ENCODE results near the gene ARIH2. TPM values are rescaled to one million over a fixed set of nuclear protein-coding genes. Genes with fewer than 3 reads are reported as not detected.

The ARIH2 gene
- 10 to 100 TPM; 91.0 to 95.0 TPM for total RNA-seq

DNA sequence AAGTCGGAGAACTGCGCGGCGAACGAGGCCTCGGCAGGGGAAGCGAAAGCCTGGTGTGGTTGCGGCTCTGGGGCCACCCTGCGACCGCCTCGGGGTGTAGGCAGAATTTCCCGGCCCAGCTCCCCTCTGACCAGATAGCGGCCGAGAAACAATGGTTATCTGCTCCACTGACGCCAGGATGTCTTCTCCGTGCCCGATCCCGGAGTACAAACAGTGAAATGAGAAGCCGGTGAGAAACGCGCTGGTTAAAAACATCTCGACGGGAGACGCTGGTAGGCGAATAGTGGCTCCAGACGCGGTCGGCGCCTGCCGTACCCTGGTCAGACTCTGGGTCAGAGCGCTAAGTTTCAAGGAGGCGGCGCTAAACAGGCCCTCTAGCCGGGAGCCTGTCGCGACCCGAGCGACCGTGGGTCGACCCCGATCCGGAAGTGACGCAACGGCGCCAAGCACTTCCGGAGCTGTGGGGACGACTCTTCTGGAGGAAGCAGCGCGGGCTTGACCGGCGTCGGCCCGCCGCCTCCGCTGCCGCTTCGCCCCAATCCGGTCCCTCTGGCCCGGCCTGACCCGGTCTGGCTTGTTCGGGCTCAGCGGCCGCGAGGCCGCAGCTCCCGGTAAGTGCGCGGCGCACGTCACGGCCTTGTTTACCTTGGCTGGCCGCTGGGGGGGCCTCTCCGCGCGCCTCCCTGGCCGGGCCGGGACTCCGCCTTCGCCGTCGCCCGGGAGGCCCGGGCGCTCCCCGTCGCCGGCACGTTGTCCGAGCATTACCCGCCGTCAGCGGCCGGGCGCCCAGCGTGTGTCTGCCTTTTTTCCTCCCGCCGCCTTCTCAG, at the start of gene ARIH2:
TSS of gene ARIH2 (plus strand) at position 455 of the 827 bp plus-strand sequence. CDS start 8,717 bp downstream, outside the sequence.
- Mint-ChIP-seq H3K27ac (peak within 1 kb of the TSS; percentile 100), H3K27me3 (no peaks in the 10 kb centered on the region), H3K4me1 (peaks cover 27% of the 10 kb centered on the region), H3K4me3 (peak within 1 kb of the TSS; percentile 90), H3K36me3 (ENCODE audit: low read depth) (peaks cover 14% of the 10 kb centered on the region), H3K9me3 (no peaks in the 10 kb centered on the region)
- DNase-seq, result peak; percentile 89
- ChIA-PET CTCF (interaction anchor here (0.5 to 2.9 kb wide), 17 partner anchors 9 to 675 kb away, joined by 3 to 14 read pairs (median 5); partner anchors contain the start of genes NDUFAF3, QRICH1 and SLC25A20), POLR2A (interaction anchor here (0.6 to 1.0 kb wide), 4 partner anchors 12 to 124 kb away, joined by 3 to 4 read pairs (median 3); no protein-coding TSS in a partner anchor)

DNA sequence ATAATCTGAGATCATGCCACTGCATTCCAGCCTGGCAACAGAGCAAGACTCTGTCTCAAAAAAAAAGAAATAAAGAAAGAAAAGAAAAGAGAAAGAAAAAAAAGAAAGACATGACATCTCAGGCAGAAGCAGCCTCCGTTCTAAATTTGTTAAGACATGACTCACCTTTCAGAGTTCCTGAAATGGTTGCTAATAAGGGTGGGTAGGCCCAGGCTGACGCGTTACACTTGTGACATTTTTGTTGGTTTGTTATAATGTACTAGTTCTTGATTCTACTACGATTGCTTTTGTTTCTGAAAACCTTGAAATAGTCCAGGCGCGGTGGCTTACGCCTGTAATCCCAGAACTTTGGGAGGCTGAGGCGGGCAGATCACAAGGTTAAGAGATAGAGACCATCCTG, 41.0 kb upstream of the ARIH2 start:
- no peak overlapping the region for H3K27ac Mint-ChIP-seq
- H3K36me3 Mint-ChIP-seq (ENCODE audit: low read depth), result peaks cover 23% of the 10 kb centered on the region
- H3K4me1 Mint-ChIP-seq, result no peaks in the 10 kb centered on the region
- no peak for DNase-seq
- H3K4me3 Mint-ChIP-seq, result no peak overlapping the region
- no peaks in the 10 kb centered on the region for H3K27me3 Mint-ChIP-seq
- POLR2A ChIA-PET, result no interaction called here
- H3K9me3 Mint-ChIP-seq, result no peaks in the 10 kb centered on the region
- CTCF ChIA-PET, result no interaction called here

DNA sequence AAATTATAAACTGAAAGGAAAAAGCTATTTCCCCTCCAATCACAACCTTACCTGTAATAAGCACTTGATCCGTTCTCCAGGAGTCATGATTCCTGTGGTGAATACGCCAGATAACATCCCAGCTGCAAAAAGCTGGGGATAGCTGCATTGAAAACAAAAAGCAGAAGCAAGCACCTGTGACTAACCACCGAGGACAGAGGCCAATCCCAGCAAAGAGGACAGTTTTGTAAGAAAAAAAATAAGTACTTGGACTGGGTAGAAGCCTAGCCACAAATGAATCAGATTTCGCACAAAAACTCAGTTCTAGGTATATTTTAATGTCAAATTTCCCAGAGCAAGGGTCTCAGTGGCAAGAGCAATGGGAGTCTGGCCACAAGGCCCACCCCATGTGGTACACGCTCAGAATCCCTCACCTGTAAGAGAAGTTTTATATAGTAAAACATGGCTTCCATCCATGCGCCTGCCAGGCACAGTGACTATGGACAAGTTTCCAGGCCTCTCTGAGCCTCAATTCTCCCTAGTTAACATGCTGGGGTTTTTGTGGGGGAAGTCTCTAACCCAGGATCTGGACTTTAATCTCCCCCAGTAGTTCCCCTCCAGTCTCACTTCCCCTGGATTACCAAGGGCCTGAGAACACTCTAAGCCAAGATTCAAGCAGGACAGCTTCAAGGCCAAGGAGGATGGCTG, 39.2 kb upstream of the ARIH2 start:
- ChIA-PET CTCF (no interaction called here), POLR2A (no interaction called here)
- Mint-ChIP-seq H3K4me1 (no peaks in the 10 kb centered on the region), H3K27me3 (no peaks in the 10 kb centered on the region), H3K27ac (no peak overlapping the region), H3K4me3 (no peak overlapping the region), H3K9me3 (no peaks in the 10 kb centered on the region), H3K36me3 (ENCODE audit: low read depth) (peaks cover 20% of the 10 kb centered on the region)
- DNase-seq, result no peak

DNA sequence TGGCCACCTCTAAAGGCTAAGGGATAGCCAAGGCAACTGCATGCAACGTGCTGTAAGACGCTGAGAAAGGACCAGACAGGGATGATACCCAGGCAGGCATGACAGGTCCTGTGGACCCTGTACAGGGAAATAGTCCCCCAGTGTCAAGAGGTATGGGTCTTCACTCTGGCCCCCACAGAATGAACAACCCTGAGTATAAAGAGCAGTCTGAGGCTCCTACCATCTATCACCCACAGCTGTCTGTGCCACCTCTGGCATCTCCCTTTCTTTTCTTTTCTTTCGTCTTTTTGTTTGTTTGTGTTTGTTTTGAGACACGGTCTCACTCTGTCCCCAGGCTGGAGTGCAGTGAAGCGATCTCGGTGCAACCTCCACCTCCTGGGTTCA, 38.7 kb upstream of the ARIH2 start:
- H3K27me3 Mint-ChIP-seq, result no peaks in the 10 kb centered on the region
- CTCF ChIA-PET, result no interaction called here
- H3K9me3 Mint-ChIP-seq, result no peaks in the 10 kb centered on the region
- H3K27ac Mint-ChIP-seq, result no peak overlapping the region
- POLR2A ChIA-PET, result no interaction called here
- no peak for DNase-seq
- peaks cover 25% of the 10 kb centered on the region for H3K36me3 Mint-ChIP-seq (ENCODE audit: low read depth)
- no peak overlapping the region for H3K4me3 Mint-ChIP-seq
- no peaks in the 10 kb centered on the region for H3K4me1 Mint-ChIP-seq

DNA sequence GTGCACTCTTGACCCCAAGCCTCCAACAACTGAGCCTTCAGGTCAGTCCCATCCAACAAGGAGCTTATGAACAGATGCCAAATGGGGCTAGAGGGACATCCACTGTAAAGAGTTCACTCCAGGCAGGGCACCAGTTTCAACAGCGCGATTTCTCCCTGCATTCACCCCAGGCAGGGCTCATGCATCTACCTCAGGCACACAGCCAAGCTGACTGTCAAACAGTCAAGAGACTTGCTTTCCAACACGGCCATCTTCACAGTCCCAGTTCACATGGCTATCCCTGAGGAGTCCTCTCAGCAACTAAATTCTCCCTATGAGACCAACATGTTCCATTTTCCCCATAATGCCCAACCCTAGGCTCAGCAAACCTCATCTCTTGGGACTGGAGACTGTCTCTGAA, 37.6 kb upstream of the ARIH2 start:
- DNase-seq, result no peak
- Mint-ChIP-seq H3K36me3 (ENCODE audit: low read depth) (peaks cover 29% of the 10 kb centered on the region), H3K27ac (no peak overlapping the region), H3K4me3 (no peak overlapping the region), H3K27me3 (no peaks in the 10 kb centered on the region), H3K4me1 (no peaks in the 10 kb centered on the region), H3K9me3 (no peaks in the 10 kb centered on the region)
- POLR2A ChIA-PET, result no interaction called here
- CTCF ChIA-PET, result no interaction called here

DNA sequence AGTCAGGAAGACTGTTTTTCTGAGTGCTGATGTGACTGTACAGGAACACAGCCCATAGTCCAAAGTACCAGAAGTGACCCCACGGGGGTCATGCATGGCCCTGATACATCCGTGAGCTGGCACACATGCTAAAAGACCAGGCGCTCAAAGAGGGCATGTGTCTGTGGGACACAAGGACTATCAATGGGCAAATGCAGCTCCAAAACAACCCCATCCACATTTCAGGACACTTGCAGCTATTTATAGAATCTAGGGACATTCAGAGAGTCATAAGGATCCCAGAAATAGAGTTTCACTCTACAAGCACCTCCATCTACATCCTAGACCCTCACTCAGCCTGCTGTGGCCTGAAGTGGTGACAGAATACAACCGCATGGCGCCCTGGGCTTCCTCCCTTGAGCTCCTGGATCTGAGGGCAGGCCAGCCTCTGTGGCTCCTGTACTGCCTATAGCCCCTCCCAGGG, 37.0 kb upstream of the ARIH2 start:
- ChIA-PET POLR2A (no interaction called here), CTCF (no interaction called here)
- peaks cover 29% of the 10 kb centered on the region for H3K36me3 Mint-ChIP-seq (ENCODE audit: low read depth)
- no peak for DNase-seq
- no peaks in the 10 kb centered on the region for H3K27me3 Mint-ChIP-seq
- H3K4me3 Mint-ChIP-seq, result no peak overlapping the region
- H3K9me3 Mint-ChIP-seq, result no peaks in the 10 kb centered on the region
- H3K4me1 Mint-ChIP-seq, result no peaks in the 10 kb centered on the region
- H3K27ac Mint-ChIP-seq, result no peak overlapping the region

DNA sequence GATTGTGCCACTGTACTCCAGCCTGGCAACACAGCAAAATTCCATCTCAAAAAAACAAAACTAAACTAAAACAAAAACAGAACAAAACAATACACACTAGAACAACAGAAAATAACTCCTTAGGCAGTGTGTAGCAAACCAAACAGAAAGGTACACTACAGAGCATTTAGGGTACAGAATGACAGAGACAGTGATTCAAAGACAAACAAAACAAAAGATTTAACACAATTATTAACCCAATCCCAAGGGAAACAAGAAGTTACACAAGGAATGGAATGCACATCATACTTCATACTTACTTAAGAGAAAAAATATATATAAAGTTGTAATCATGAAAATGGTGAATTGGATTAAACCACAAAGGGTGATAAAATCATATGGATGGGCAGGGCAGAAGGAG, 32.9 kb upstream of the ARIH2 start:
- Mint-ChIP-seq H3K4me3 (no peak overlapping the region), H3K9me3 (no peaks in the 10 kb centered on the region)
- POLR2A ChIA-PET, result no interaction called here

DNA sequence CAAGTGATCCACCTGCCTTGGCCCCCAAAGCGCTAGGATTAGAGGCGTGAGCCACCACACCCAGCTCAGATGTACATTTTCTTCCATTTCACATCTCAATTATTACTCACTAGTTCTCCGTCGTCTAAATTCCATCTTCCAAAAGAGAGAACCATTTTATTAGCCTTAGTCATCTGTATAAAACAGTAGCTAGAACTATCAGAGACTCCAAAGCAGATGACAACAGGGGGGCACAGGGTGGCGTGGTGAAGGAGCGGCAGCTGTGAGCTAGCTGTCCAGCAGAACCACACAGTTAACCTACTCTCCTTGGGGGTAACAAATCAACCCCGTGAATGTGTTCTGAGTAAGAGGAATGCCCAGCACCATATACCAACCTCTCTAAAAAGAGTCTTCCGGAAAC, 27.0 kb upstream of the ARIH2 start:
- POLR2A ChIA-PET, result no interaction called here
- Mint-ChIP-seq H3K27ac (no peak overlapping the region), H3K4me1 (peaks cover 13% of the 10 kb centered on the region)

More for the DNA sequence above, 32.9 kb upstream of the ARIH2 start:
- Mint-ChIP-seq H3K27me3 (no peaks in the 10 kb centered on the region), H3K36me3 (ENCODE audit: low read depth) (peaks cover 31% of the 10 kb centered on the region), H3K27ac (no peak overlapping the region), H3K4me1 (no peaks in the 10 kb centered on the region)
- DNase-seq, result no peak
- CTCF ChIA-PET, result interaction anchor here (1.3 kb wide), 1 partner anchor 17 kb away, joined by 3 read pairs; no protein-coding TSS in a partner anchor

DNA sequence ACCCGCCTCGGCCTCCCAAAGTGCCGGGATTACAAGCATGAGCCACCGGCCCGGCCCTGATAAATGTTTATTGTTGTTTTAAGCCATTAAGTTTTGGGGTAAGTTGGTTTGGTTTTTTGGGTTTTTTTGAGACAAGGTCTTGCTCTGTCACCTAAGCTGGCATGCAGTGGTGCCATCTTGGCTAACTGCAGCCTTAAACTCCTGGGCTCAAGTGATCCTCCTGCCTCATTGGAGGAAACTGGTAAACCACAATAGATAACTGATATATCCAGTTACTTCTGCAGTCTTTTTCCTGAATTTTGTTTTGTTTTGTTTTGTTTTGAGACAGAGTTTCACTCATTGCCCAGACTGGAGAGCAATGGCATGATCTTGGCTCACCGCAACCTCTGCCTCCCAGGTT, 24.1 kb upstream of the ARIH2 start:
- Mint-ChIP-seq H3K27ac (peak overlapping the region; percentile 50), H3K36me3 (ENCODE audit: low read depth) (peaks cover 19% of the 10 kb centered on the region), H3K4me3 (no peak overlapping the region), H3K27me3 (no peaks in the 10 kb centered on the region), H3K4me1 (peaks cover 37% of the 10 kb centered on the region), H3K9me3 (no peaks in the 10 kb centered on the region)
- CTCF ChIA-PET, result no interaction called here
- no peak for DNase-seq
- POLR2A ChIA-PET, result no interaction called here

More for the DNA sequence above, 27.0 kb upstream of the ARIH2 start:
- CTCF ChIA-PET, result no interaction called here
- DNase-seq, result no peak
- H3K27me3 Mint-ChIP-seq, result no peaks in the 10 kb centered on the region
- H3K9me3 Mint-ChIP-seq, result no peaks in the 10 kb centered on the region
- H3K36me3 Mint-ChIP-seq (ENCODE audit: low read depth), result peaks cover 25% of the 10 kb centered on the region
- no peak overlapping the region for H3K4me3 Mint-ChIP-seq

DNA sequence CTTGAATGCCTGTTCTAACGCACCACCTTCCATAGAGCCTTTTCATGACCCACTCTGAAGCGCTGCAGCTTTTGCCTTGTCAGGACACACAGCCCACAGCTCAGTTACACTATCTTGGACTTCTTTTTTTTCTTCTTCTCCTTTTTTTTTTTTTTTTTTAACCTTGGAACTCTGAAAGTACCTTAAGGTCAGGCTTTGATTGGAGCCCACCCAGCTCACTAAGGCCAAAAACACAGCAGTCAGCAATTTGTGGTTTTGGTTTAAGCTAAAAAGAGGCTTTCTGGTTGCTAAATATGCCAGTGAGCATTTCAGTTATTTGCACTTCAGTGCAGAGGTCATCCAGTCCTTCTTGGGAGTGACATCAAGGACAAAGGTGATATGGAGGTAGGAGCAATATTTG, 21.7 kb upstream of the ARIH2 start:
- Mint-ChIP-seq H3K27me3 (no peaks in the 10 kb centered on the region), H3K4me1 (peaks cover 49% of the 10 kb centered on the region), H3K27ac (peak overlapping the region; percentile 76), H3K36me3 (ENCODE audit: low read depth) (peaks cover 10% of the 10 kb centered on the region), H3K4me3 (peak overlapping the region; percentile 52), H3K9me3 (no peaks in the 10 kb centered on the region)
- DNase-seq, result no peak
- POLR2A ChIA-PET, result no interaction called here
- CTCF ChIA-PET, result interaction anchor here (0.5 to 1.5 kb wide), 4 partner anchors 9 to 50 kb away, joined by 3 read pairs; no protein-coding TSS in a partner anchor

DNA sequence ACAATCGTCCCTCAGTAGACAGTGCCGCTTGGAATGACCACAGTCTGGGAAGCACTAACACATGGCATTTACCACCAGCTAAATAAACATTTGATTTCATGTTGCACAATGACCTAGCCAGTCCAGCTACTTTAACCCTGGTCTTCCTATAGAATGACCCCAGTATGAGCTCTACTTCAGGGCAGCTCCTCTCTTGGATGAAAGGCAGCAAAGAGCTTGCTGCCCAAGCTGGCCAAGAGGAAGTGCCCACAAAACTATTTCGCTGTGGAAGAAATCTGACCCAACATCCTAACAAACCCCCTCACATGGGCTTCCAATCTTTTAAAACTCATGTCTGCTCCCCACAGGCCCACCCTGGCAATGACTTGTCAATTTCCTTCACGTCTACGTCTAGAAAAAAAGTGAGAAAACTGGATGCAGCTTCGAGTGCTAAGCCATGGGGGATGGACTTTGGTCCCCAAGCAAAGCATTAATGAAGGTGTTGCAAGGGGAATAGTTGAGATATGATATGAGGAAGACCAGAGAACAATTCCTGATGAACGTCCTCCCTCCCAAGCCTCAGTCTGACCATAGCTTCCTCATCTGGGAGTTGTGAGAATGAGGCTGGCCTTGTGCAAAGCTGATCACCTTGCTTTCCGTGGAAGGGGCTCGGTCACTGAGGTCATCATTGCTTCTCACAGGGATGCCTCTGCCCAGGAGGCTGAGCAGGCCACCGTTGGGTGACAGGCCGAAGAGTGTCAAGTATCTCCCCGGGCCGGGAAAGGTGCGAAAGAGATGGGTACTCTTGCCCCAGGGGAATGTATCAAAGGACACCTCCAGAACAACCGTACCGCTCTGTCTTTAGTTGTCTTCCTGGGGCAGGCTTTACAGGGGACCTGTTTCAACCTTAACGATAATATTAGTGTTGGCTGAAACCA, 20.9 kb upstream of the ARIH2 start:
- Mint-ChIP-seq H3K4me3 (peak overlapping the region; percentile 97), H3K9me3 (no peaks in the 10 kb centered on the region), H3K4me1 (peaks cover 51% of the 10 kb centered on the region), H3K27ac (peak overlapping the region; percentile 97), H3K27me3 (no peaks in the 10 kb centered on the region), H3K36me3 (ENCODE audit: low read depth) (peaks cover 8% of the 10 kb centered on the region)
- ChIA-PET POLR2A (interaction anchor here (1.0 to 1.5 kb wide), 2 partner anchors 18 to 51 kb away, joined by 3 to 4 read pairs; partner anchors contain the start of gene PRKAR2A), CTCF (interaction anchor here (0.5 to 1.7 kb wide), 9 partner anchors 10 to 90 kb away, joined by 3 to 11 read pairs (median 3); partner anchors contain the start of gene ARIH2)
- DNase-seq, result peak; percentile 13
